HepG2 (cell line): ENCODE data around the gene PIK3C2B. TPM values are rescaled to one million over a fixed set of nuclear protein-coding genes. Genes with fewer than 3 reads are reported as not detected.

Source experiments
- AHR ChIP-seq: IDR thresholded peaks from 2 replicates; pipeline ENCODE4 v1.6.1; 2018; ENCODE audit warnings: missing genetic modification reagents, missing compliant biosample characterization
- CBX2 ChIP-seq, 2 experiments: fragments of 200-600 bp in 1 of 2; sonication (generic); formaldehyde crosslinking in 1 of 2; IDR thresholded peaks; 2 replicates each; pipeline versions ENCODE4 v1.7.0 to v1.8.1; 2018 to 2022; ENCODE audit warnings: low read depth in 2 of 2, low read length in 1 of 2, mild to moderate bottlenecking in 1 of 2, missing genetic modification reagents in 1 of 2
- CREBL2 ChIP-seq: sonication (generic); formaldehyde crosslinking; IDR thresholded peaks from 2 replicates; pipeline ENCODE4 v1.8.1; 2023; ENCODE audit warnings: missing genetic modification reagents, mild to moderate bottlenecking, borderline replicate concordance
- CSRNP2 ChIP-seq: sonication (generic); formaldehyde crosslinking; conservative IDR thresholded peaks from 2 replicates; pipeline ENCODE4 v1.8.0; 2022; ENCODE audit warnings: low read depth, missing genetic modification reagents
- MAZ ChIP-seq, 2 experiments: sonication (generic) in 1 of 2; formaldehyde crosslinking in 1 of 2; IDR thresholded peaks; 2 replicates each; pipeline versions ENCODE4 v1.5.0 to v1.6.1; 2012 to 2020; ENCODE audit warnings: low read depth in 2 of 2, mild to moderate bottlenecking in 2 of 2, borderline replicate concordance in 1 of 2, improper control_type of control experiment in 1 of 2, low read length in 1 of 2, missing genetic modification reagents in 1 of 2, moderate library complexity in 1 of 2
- MED1 ChIP-seq: sonication (generic); formaldehyde crosslinking; IDR thresholded peaks from 2 replicates; pipeline ENCODE4 v1.4.0; 2020; ENCODE audit warnings: missing genetic modification reagents
- MYPOP ChIP-seq: sonication (generic); formaldehyde crosslinking; IDR thresholded peaks from 2 replicates; pipeline ENCODE4 v1.8.1; 2023; ENCODE audit warnings: mild to moderate bottlenecking, moderate library complexity, missing genetic modification reagents
- PBX2 ChIP-seq: IDR thresholded peaks from 2 replicates; pipeline ENCODE4 v1.6.1; 2016; ENCODE audit warnings: control low read depth
- ZBTB40 ChIP-seq, 2 experiments: fragments of 450-650 bp in 1 of 2; sonication (generic) in 1 of 2; formaldehyde crosslinking in 1 of 2; IDR thresholded peaks; 2 replicates each; pipeline versions ENCODE4 v1.6.1 to v1.8.0; 2016 to 2022; ENCODE audit warnings: antibody characterized with exemption in 1 of 2, mild to moderate bottlenecking in 1 of 2, missing genetic modification reagents in 1 of 2
- ZNF383 ChIP-seq: sonication (generic); formaldehyde crosslinking; IDR thresholded peaks from 2 replicates; pipeline ENCODE4 v1.4.0; 2020; ENCODE audit warnings: missing genetic modification reagents, mild to moderate bottlenecking, borderline replicate concordance
- ZNF446 ChIP-seq: sonication (generic); formaldehyde crosslinking; IDR thresholded peaks from 2 replicates; pipeline ENCODE4 v1.5.0; 2020; ENCODE audit warnings: mild to moderate bottlenecking, missing genetic modification reagents
- ZNF562 ChIP-seq: sonication (generic); formaldehyde crosslinking; IDR thresholded peaks from 2 replicates; pipeline ENCODE4 v1.8.0; 2022; ENCODE audit warnings: missing genetic modification reagents, borderline replicate concordance
- ZNF580 ChIP-seq: IDR thresholded peaks from 2 replicates; pipeline ENCODE4 v1.6.1; 2016; ENCODE audit warnings: low read depth, borderline replicate concordance
- polyA plus RNA-seq, 8 experiments: library from polyadenylated mRNA; depleted of rRNA in 3 of 8; stranded (reverse) in 7 of 8; unstranded in 1 of 8; fragments of >200 nt; fragmentation: Illumina TruSeq in 4 of 8; extraction: Trizol in 4 of 8; gene quantifications; 2 replicates each; pipeline versions ENCODE4 v1.2.1 to v1.2.3, GENCODE V29; 2011 to 2016; ENCODE audit warnings: low read depth in 4 of 8, missing spikeins in 1 of 8, mixed read lengths in 1 of 8; ENCODE audit not compliant: insufficient read depth in 1 of 8
- total RNA-seq, 5 experiments: library from RNA; depleted of rRNA; stranded (reverse); fragments of >200 nt; fragmentation: Illumina TruSeq; extraction: Trizol; gene quantifications; 2 replicates each; pipeline ENCODE4 v1.2.3, GENCODE V29; 2016; ENCODE audit warnings: low read depth in 1 of 5

PIK3C2B gene
- total and polyA plus RNA-seq, 2 of the 13 experiments (the other 11 are each of a cell fraction or from before 2014, with no cell fraction given): 3.4 to 4.5 TPM

GRCh38 chr1:204507317-204508105 lies 12.9 kb upstream of the PIK3C2B start (continued):
- TF ChIP-seq ZBTB40 (IDR thresholded peaks at IDR 0.05) (no peak), ZBTB40 (CRISPR knock-in tag; IDR thresholded peaks at IDR 0.05) (no peak; the same call in 1 of the 2 replicates), ZNF580 (CRISPR knock-in tag) (no peak), CSRNP2 (CRISPR knock-in tag) (no peak), ZNF562 (CRISPR knock-in tag) (no peak), CREBL2 (CRISPR knock-in tag) (no peak), ZNF383 (CRISPR knock-in tag) (no peak), AHR (no peak), CBX2 (IDR thresholded peaks at IDR 0.05; ENCODE audit: low read depth, low read length) (no peak), CBX2 (CRISPR knock-in tag; IDR thresholded peaks at IDR 0.05; ENCODE audit: low read depth) (no peak), MAZ (IDR thresholded peaks at IDR 0.05; ENCODE audit: borderline replicate concordance, low read depth, low read length) (no peak), MAZ (CRISPR knock-in tag; IDR thresholded peaks at IDR 0.05; ENCODE audit: low read depth) (no peak), MED1 (0 out of 2 replicates have a peak, but pooled peaks have one; percentile 15), PBX2 (no peak), MYPOP (CRISPR knock-in tag) (peak; percentile 58; the same call in 1 of the 2 replicates), ZNF446 (CRISPR knock-in tag) (no peak)
